Measurements from ENCODE around the gene CD34. TPM values are rescaled to one million over a fixed set of nuclear protein-coding genes. Genes with fewer than 3 reads are reported as not detected.

Gene CD34
- total RNA-seq, 1 experiment from 2014 or later, result 0.35 TPM

- no peak overlapping the region for H2AFZ ChIP-seq (ENCODE audit: low read length)
- H3K27ac Mint-ChIP-seq, result peak overlapping the region in 2 of 3 experiments; percentile 13 to 57; a peak in 2 of 7 replicates
- WGBS (ENCODE audit: extremely low coverage, insufficient read length, low lambda C conversion rate), result no CpG with 5 or more reads among the region's 8 CpGs
- no peak overlapping the region for H2AK5ac ChIP-seq (ENCODE audit: insufficient read length, low read length)
- no peak overlapping the region for H3K14ac ChIP-seq (ENCODE audit: insufficient read depth, low read length)
- no peaks in the 10 kb centered on the region for H3K4me1 ChIP-seq (ENCODE audit: insufficient read depth, low read length)
- H3K27me3 ChIP-seq (ENCODE audit: insufficient read depth, low read length), result no peaks in the 10 kb centered on the region
- no peak overlapping the region for H2BK15ac ChIP-seq (ENCODE audit: low read depth, low read length)
- no peak overlapping the region for H2BK12ac ChIP-seq (ENCODE audit: insufficient read length, low read depth, low read length)
- no peaks in the 10 kb centered on the region for H4K20me1 ChIP-seq (ENCODE audit: control insufficient read depth, insufficient read depth, insufficient read length)
- H3K79me1 ChIP-seq (ENCODE audit: insufficient read depth, low read depth, low read length, poor library complexity, severe bottlenecking), result no peaks in the 10 kb centered on the region
- peaks cover 5% of the 10 kb centered on the region for H3K27me3 Mint-ChIP-seq (ENCODE audit: low read depth)
- H4K91ac ChIP-seq (ENCODE audit: insufficient read length, low read depth, low read length), result no peak overlapping the region
- H3K9ac ChIP-seq (ENCODE audit: extremely low read depth, insufficient read length, low read length), result no peak overlapping the region
- no peak overlapping the region for H4K8ac ChIP-seq (replicated peaks; ENCODE audit: insufficient read length, low read depth, low read length)
- H3K23me2 ChIP-seq (ENCODE audit: insufficient read length, low read depth, low read length, poor library complexity, severe bottlenecking), result peaks cover 5% of the 10 kb centered on the region
- no peak for DNase-seq
- no peak overlapping the region for H4K5ac ChIP-seq (ENCODE audit: insufficient read length, low read depth, low read length)
- no peak overlapping the region for H3K27ac ChIP-seq (ENCODE audit: insufficient read length, low read depth, low read length)
- H3T11ph ChIP-seq (ENCODE audit: low read length), result no peak overlapping the region
- H3K56ac ChIP-seq (ENCODE audit: insufficient read length, low read depth, low read length), result no peak overlapping the region
- no peak overlapping the region for H3K4me3 Mint-ChIP-seq
- H3K23ac ChIP-seq (ENCODE audit: insufficient read length, low read depth, low read length), result no peak overlapping the region
- H3K36me3 Mint-ChIP-seq (ENCODE audit: insufficient read depth in 1 of 3, low read depth in 3 of 3), result peaks cover 0 to 9% (median 0%) of the 10 kb centered on the region in 3 experiments; a peak in 1 of 7 replicates
- H3K4me2 ChIP-seq (ENCODE audit: insufficient read depth, insufficient read length, low read length), result no peak overlapping the region
- TF ChIP-seq CTCF (conservative IDR thresholded peaks at IDR 0.05), result no peak
- H3K79me2 ChIP-seq (ENCODE audit: insufficient read depth, low read length), result no peaks in the 10 kb centered on the region
- H3K18ac ChIP-seq (ENCODE audit: insufficient read length, low read depth, low read length), result no peak overlapping the region
- peaks cover 4% of the 10 kb centered on the region in 2 experiments; a peak in 3 of 4 replicates for H3K4me1 Mint-ChIP-seq
- H3K9me3 Mint-ChIP-seq, result no peaks in the 10 kb centered on the region
- H3K4ac ChIP-seq (ENCODE audit: low read depth, low read length), result no peak overlapping the region
- no peaks in the 10 kb centered on the region for H3K9me3 ChIP-seq (ENCODE audit: control insufficient read depth, low read depth, low read length)
- H2BK5ac ChIP-seq (ENCODE audit: insufficient read length, low read length), result no peak overlapping the region
- no peak overlapping the region for H2BK120ac ChIP-seq (ENCODE audit: low read depth, low read length, poor library complexity, severe bottlenecking)
- H2BK20ac ChIP-seq (ENCODE audit: low read depth, low read length, poor library complexity, severe bottlenecking), result no peak overlapping the region
Observed at GRCh38 chr1:207863893-207864535, 46.9 kb downstream of the CD34 start.

All from H9 (cell line).